ENCODE data around the gene CSGALNACT2.

Gene CSGALNACT2

DNA sequence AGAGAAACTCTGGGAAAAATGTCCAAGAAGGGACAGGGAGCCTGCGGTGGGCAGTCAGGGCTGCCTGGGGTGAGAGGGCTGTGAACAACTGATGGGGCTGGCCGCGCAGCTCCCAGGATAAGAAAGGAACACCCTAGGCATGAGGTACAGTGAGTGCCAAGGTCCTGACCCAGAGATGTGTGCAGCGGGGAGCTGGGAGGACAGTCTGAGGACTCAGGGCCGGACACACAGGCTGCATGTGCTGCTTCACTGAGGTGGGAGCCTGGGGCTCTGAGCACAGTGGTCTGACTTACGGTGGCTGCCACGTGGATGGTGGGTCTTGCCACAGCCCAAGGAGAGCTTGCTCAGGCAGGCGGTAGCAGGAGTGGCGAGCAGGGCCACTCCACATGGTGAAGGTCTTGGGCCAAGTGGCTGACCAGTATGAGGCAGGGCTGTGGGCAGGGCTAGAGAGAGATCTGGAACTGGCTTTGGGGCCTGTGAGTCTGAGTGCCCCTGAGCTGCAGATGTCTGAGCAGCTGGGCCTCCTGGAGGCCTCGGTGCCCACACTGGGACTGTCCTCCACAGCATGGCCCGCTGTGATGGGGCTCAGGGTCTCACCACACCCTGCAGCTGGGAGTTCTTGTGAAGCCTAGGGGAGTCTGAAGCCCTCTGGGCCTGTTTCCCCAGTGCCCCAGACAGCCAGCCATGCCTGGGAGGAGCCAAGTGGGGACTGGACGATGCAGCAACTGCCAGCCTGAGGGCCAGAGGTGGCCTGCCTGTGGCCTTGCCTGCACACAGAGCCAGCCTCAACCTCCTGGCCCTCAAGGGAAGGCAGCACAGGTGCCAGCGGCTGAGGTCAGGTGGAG, 68.4 kb downstream of the CSGALNACT2 start:
- no peak for DNase-seq
- no peak for TF ChIP-seq GATA1 (IDR thresholded peaks at IDR 0.05; ENCODE audit: low read depth, low read length)
- no peak for TF ChIP-seq POLR2A (IDR thresholded peaks at IDR 0.05; ENCODE audit: low read length)

DNA sequence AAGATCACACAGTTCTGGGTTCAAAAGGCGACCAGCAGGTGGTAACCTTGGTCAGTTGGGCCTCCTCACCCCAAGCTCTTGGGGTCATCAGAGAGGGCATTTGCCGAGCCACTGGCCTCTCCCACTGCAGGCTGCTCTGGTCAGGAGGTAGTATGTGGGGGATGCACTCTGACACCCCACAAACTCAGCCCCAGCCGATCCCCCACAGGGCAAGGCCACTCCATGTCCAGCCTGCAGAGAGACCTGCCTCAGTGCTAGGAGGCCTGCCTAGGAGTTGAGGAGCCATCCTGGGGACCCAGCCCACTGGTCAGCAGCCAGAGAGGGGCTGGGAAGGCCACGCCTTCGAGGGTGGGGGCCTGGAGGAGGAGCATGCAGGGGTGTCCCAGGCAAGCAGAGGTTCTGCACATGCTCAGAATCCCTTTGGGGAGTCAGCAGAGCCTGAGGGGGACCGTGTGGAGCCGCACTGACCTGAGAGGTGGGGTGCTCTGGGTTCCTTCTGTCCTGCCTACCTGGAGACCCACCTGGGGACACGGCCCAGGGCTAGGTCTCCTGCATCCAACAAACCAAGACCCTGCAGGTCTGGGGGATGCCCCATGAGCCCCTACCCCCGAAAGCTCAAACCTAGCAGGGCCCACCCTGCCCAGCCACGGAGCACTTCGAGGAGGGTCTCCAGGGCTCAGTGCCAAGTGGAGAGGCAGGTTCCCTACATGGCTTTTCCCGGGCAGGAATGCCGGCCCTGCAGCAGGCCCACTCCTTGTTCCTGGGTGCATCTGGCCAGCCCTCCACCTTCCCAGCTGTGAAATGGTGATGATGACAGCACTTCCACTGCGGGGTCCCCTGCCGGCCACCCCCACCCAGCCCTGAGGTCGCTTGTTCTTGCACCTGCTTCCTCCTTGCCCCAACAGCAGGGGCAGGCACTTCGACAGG, 70.2 kb downstream of the CSGALNACT2 start:
- TF ChIP-seq GATA1 (IDR thresholded peaks at IDR 0.05; ENCODE audit: low read depth, low read length) (no peak), POLR2A (IDR thresholded peaks at IDR 0.05; ENCODE audit: low read length) (no peak)
- DNase-seq: no peak

DNA sequence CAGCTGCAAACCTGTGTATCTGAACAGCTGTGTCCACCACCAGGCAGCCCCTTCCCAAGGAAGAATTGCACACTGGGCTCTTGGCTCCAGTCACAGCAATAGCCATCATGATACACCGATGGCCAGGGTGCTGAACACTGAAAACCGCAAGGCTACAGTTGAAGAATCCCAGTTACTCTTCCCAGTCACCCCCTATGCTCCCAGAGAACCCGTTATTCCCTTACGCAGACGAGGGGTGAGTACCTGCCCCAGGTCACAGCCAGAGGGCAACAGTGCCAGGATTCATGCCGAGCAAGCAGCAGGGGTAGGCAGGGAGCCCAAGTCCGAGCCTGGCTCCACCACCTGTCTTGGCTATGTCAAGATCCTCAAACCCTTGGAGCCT, 70.8 kb downstream of the CSGALNACT2 start:
- no peak for DNase-seq
- TF ChIP-seq POLR2A (IDR thresholded peaks at IDR 0.05; ENCODE audit: low read length) (no peak), GATA1 (IDR thresholded peaks at IDR 0.05; ENCODE audit: low read depth, low read length) (no peak)

DNA sequence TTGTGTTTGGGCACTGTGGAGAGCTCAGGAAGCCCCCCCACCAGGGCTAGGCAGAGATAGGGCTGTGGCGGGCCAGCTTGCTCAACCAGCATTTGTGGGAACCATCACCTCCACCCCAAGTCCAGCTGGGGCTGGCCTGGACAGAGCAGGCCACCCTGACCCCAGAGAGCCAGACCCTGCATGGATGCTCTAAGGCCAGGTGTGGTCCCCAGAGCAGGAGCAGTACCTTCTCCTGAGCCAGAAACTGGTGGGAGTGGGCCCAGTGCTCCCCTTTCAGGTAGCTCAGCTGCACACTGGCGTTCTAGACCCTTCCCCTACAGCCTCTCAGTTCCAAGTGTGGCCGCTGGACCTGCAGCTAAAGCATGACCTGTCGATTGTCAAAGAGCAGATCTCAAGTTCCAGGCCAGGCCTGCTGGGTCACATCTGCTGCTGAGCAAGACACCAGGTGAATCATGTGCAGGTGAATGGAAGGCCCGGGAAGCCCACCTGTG, 71.5 kb downstream of the CSGALNACT2 start:
- DNase-seq: no peak
- TF ChIP-seq GATA1 (IDR thresholded peaks at IDR 0.05; ENCODE audit: low read depth, low read length) (no peak), POLR2A (IDR thresholded peaks at IDR 0.05; ENCODE audit: low read length) (no peak)

DNA sequence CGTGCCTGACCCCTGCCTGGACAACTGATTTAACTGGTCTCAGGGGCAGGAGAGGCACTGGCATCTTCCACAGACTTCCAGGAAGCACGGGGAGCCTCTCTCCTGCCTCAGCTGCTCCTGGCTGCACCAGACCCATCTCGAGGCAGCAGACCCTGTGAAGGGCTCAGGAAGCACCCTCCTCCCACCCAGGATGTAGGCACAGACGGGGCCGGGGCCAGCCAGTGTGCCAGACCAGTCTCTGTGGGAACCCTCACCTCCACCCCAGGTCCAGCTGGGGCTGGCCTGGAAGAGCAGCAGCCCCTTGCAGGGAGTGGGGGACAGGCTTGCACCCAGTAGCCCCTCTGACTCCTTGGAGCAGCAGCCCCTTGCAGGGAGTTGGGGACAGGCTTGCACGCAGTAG, 72.3 kb downstream of the CSGALNACT2 start:
- DNase-seq: no peak
- no peak for TF ChIP-seq GATA1 (IDR thresholded peaks at IDR 0.05; ENCODE audit: low read depth, low read length)
- TF ChIP-seq POLR2A (IDR thresholded peaks at IDR 0.05; ENCODE audit: low read length): no peak

DNA sequence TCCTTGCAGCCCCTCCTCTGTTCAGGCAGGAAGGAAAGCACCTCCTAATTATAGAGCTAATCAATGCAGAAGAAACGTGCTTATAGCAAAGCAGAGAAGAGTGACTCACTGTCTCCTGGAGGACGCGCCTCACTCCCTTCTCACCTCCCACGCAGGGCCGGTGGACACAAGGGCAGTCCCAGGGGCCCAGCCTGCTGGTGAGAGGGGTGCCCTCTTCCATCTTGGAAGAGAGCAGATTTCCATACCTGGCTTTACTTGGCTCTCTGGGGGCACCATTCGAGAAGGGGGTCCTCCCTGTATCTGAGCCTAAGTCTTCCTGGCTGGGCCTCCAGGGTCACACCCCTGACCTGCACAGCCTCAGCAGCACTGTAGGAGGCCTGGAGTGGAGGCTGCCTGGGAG, 72.8 kb downstream of the CSGALNACT2 start:
- no peak for DNase-seq
- TF ChIP-seq GATA1 (IDR thresholded peaks at IDR 0.05; ENCODE audit: low read depth, low read length): no peak
- TF ChIP-seq POLR2A (IDR thresholded peaks at IDR 0.05; ENCODE audit: low read length): no peak

DNA sequence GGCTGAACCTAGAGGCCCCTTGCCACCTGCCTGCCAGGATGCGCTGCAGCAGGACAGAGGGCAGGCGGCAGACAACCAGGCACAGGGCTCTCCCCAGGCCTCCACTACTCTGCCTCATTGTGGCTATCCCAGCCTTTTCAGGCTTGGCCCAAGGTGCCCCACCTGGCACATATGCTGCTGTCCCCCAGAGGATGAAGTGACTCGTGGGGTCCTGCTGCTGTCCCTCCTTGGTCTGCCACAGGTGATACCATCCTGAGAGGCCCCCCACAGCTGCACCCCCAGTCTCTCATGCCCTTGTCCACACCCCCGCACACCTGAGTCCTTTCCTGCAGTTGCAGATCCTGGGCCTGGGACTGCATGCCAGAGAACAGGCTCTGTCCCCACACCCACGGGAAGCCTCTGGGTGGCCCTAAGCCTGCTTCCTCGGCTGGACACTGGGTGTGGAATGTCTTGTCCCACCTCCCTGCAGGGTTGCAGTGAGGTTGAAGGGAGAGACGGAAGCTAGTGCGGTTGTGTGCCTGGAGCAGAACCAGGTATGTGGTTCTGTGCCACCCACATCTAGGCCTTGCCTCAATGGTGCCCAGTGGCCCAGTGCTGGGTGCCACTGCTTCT, 73.3 kb downstream of the CSGALNACT2 start:
- no peak for TF ChIP-seq POLR2A (IDR thresholded peaks at IDR 0.05; ENCODE audit: low read length)
- TF ChIP-seq GATA1 (IDR thresholded peaks at IDR 0.05; ENCODE audit: low read depth, low read length): no peak
- no peak for DNase-seq

DNA sequence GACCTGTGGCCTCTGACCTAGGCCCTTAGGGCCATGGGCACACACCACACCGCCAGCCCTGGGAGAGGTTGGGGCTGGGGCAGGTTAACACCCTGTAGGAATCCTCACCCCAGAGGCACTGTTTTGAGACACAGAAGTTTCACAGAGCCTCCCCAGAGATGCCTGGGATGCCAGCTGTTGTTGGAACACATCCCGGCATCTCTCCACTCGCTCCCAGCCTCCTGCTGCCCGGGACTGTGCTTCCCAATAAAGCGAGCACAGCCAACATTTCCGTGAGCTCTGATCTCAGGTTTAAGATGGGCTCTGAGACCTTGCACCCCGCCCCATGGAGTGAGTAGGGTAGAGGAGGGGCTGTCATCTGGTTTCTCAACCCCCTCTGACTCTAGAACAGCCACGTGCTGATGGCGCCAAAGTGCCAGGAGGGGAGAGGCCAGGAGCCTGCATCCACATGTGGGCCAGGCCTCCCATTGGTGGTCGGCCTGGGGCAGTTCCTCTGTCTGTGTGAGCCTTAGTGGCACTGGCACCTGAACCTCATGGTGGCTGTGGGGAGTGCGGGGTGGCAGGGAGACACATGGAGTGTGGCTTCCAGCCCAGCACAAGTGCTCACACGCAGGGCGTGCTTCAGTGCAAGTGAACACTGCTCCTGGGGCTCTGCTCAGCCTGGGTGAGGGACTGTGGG, 73.9 kb downstream of the CSGALNACT2 start:
- no peak for DNase-seq
- TF ChIP-seq GATA1 (IDR thresholded peaks at IDR 0.05; ENCODE audit: low read depth, low read length) (no peak), POLR2A (IDR thresholded peaks at IDR 0.05; ENCODE audit: low read length) (no peak)

DNA sequence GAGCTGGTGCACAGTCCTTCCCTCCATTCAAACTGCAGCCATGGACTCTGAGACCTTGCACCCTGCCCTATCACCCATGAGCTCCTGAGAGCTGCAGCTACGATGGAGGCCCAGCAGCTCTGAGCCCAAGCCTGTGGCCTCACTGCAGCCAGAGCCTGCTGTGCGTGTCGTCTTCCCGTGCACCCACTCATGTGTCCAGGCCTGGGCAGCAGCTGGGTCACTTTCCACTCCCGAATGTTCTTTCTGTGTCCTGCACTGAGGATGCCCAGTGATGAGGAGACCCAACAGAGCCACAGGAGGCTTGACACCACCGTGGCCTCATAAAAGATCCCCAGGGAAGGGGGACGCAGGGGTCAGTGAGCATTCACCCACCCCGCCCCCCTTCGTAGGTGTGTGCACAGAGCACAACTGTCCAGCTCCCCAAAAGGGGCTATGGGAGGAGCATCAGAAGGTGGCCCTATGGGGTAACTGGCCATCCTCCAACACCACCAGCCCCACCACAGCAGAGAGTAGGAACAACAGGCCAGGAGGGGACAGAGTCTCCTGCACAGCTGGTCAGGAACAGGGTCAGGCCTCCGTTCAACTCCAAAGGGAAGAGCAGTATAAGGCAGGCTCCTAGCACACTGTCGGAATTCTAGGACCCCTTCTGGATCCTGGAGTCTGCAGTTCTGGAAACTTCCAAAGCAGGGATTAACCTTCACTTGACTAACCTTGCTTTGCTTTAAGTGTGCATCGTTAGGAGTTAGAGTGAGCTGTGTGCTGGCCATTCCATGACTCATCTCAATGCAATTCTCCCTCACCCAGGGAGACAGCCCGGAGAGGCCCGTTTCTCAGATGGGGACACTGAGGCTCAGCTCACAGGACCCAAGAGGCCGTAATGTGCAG, 76.1 kb downstream of the CSGALNACT2 start:
- no peak for DNase-seq
- TF ChIP-seq GATA1 (IDR thresholded peaks at IDR 0.05; ENCODE audit: low read depth, low read length): no peak
- no peak for TF ChIP-seq POLR2A (IDR thresholded peaks at IDR 0.05; ENCODE audit: low read length)

DNA sequence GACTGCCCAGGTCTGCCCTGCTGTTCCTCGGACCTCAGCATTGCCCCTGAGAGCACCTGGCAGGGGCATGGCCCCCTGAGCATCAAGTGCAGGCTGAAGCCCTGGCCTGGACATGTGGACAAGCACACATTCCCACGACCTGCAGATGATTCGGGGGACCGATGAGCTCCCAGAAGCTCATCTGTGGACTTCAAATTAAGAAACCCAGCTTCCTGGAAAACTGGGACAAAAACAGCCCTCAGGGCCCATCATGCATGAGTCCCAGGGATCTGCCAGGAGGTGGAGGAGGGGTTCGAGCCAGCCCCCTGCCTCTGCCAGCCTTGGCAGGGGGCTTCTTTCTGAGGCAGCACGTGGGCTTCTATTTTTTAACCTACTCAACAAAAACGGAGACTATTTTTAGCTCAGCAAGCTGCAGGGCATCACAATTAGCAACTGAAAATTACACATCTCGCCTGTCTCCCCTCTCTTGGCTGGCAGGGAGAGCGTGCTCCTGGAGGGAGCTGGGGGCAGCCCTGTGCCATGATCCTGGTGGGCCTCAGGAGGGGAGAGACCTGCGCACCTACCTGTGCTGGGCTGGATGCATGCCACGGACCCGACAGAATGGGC, 76.8 kb downstream of the CSGALNACT2 start:
- TF ChIP-seq POLR2A (IDR thresholded peaks at IDR 0.05; ENCODE audit: low read length): no peak
- TF ChIP-seq GATA1 (IDR thresholded peaks at IDR 0.05; ENCODE audit: low read depth, low read length): no peak

DNA sequence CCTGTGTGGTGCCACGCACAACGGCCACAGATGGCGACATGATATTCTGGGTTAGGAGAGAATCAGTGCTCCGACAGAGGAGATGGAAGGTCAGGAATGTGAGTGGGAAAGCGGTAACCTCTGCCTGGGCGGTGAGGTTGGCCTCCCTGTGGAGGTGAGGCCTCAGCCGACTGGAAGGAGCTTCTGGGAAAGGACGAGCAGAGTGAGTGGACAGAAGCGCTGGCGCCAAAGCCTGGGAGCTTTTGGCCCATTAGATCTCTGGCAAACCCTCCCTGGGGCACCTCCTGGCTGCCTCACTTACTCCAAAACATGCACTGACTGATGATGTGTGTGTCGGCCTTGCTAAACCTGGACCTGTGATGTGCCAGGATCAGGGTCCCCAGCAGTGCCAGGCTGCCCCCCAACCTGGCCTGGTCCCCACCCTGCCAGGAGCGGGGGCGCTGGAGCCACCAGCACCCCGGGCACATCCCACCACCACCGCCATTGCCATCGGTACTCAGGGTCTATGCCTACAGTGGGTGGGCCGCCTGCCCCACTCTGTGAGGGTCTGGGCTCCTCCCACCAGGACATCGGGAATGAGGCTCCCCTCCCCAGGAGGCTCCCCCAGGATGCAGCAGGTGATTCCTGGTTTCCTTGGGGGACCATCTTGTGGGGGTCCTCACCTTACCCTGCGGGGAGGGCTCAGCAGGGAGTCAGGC, 77.7 kb downstream of the CSGALNACT2 start:
- DNase-seq: no peak
- TF ChIP-seq POLR2A (IDR thresholded peaks at IDR 0.05; ENCODE audit: low read length): no peak
- TF ChIP-seq GATA1 (IDR thresholded peaks at IDR 0.05; ENCODE audit: low read depth, low read length): no peak

More for the DNA sequence above, 76.8 kb downstream of the CSGALNACT2 start:
- no peak for DNase-seq

Measured in erythroblast (primary cell).